Kidney (tissue), 14 donors: ENCODE measurements around the gene RBMS1. TPM values are rescaled to one million over a fixed set of nuclear protein-coding genes. Genes with fewer than 3 reads are reported as not detected.
A peak's percentile ranks its signal among the peaks of the same experiment; 100 is the strongest.

ENCODE experiments used
- DNase-seq, 5 donors: peaks; one replicate each; pipeline ENCODE4 v3.0.0-alpha.2; 2013 to 2020
- FAIRE-seq: peaks from 2 replicates; lab custom pipeline; 2012; peaks lifted over from hg19 to GRCh38; lab: Jason Lieb, UNC
- H3K27ac ChIP-seq, 2 donors: one replicate each; pipeline ENCODE4 v1.7.0; 2013; ENCODE audit warnings: low read depth in 2 of 2, low read length in 2 of 2, inconsistent platforms in 1 of 2
- H3K27me3 ChIP-seq: one replicate; pipeline ENCODE4 v1.7.1; 2013; ENCODE audit warnings: low read length, inconsistent platforms; ENCODE audit not compliant: control insufficient read depth, insufficient read depth
- H3K36me3 ChIP-seq, 3 donors: one replicate each; pipeline versions ENCODE4 v1.7.0 to v1.7.1; 2013; ENCODE audit warnings: low read length in 3 of 3, control low read depth in 1 of 3, inconsistent platforms in 1 of 3; ENCODE audit not compliant: insufficient read depth in 3 of 3, control insufficient read depth in 2 of 3
- H3K4me1 ChIP-seq, 3 donors: one replicate each; pipeline versions ENCODE4 v1.7.0 to v1.7.1; 2013; ENCODE audit warnings: low read length in 3 of 3, inconsistent platforms in 1 of 3, low read depth in 1 of 3; ENCODE audit not compliant: control insufficient read depth in 2 of 3, insufficient read depth in 2 of 3
- H3K4me3 ChIP-seq, 3 donors: one replicate each; pipeline versions ENCODE4 v1.7.0 to v1.8.1; 2013; ENCODE audit warnings: low read length in 3 of 3, control low read depth in 1 of 3, inconsistent platforms in 1 of 3
- H3K9ac ChIP-seq, 3 donors: one replicate each; pipeline versions ENCODE4 v1.7.0 to v1.7.1; 2013; ENCODE audit warnings: low read length in 3 of 3, control low read depth in 1 of 3, inconsistent platforms in 1 of 3
- H3K9me3 ChIP-seq, 3 donors: one replicate each; pipeline versions ENCODE4 v1.7.0 to v1.7.1; 2013; ENCODE audit warnings: low read length in 3 of 3, control low read depth in 1 of 3, inconsistent platforms in 1 of 3; ENCODE audit not compliant: control insufficient read depth in 2 of 3, insufficient read depth in 1 of 3
- CTCF ChIP-seq: IDR thresholded peaks from 3 replicates; pipeline ENCODE4 v1.5.1; 2012; ENCODE audit warnings: mild to moderate bottlenecking, moderate library complexity, borderline replicate concordance; ENCODE audit not compliant: insufficient read depth; ENCODE audit errors: extremely low read depth
- intact Hi-C: fragments of 100-400 bp; cut with DNase I; formaldehyde crosslinking; loops from one replicate; pipeline ENCODE4 v1.11.1; 2022
- polyA plus RNA-seq: library from polyadenylated mRNA; stranded (reverse); fragments of 350-450 nt; fragmentation: Illumina TruSeq; extraction: RNeasy Lipid Tissue Mini Kit (QIAGEN cat#74804); gene quantifications from one replicate; pipeline ENCODE4 v1.2.3, GENCODE V29; 2014; ENCODE audit warnings: low read depth, low replicate concordance; ENCODE audit not compliant: insufficient read depth
- total RNA-seq: library from RNA; stranded (reverse); fragmentation: NEBNext Ultra II Directional; extraction: Animal tissue kit (Norgen Biotek cat#: 25700); gene quantifications from one replicate; pipeline ENCODE4 v1.2.1, GENCODE V29; 2021
- donor health status: control.
- donor health status: control.
- donor health status: control.
- donor health status: control.
- donor health status: control.
- donor health status: DM: yes; HTN: yes; CAD: no.
- donor health status: Normal renal cell carcinoma (clear cell type).

Gene RBMS1
- total and polyA plus RNA-seq, 2 donors from 2014 or later = 25.6 to 94.8 TPM

GRCh38 chr2:160279813-160280465, 213.7 kb downstream of the RBMS1 start:
- peaks cover 0 to 9% (median 2%) of the 10 kb centered on the region in 3 donors for H3K4me1 ChIP-seq
- H3K27me3 ChIP-seq = no peaks in the 10 kb centered on the region
- DNase-seq (no peak), FAIRE-seq (no peak)
- no peak overlapping the region for H3K9ac ChIP-seq
- H3K4me3 ChIP-seq = no peak overlapping the region
- H3K27ac ChIP-seq = peak overlapping the region in 1 of 2 donors; percentile 8
- peaks cover 10 to 37% (median 21%) of the 10 kb centered on the region in 3 donors for H3K36me3 ChIP-seq
- intact Hi-C loops = no loop called here
- no peaks in the 10 kb centered on the region for H3K9me3 ChIP-seq
- TF ChIP-seq CTCF = no peak

GRCh38 chr2:160278879-160279177, 214.8 kb downstream of the RBMS1 start:
- Histone ChIP-seq H3K9me3 (no peaks in the 10 kb centered on the region), H3K27ac (no peak overlapping the region), H3K27me3 (no peaks in the 10 kb centered on the region), H3K4me1 (peaks cover 0 to 9% (median 2%) of the 10 kb centered on the region in 3 donors), H3K36me3 (peaks cover 10 to 28% (median 13%) of the 10 kb centered on the region in 3 donors), H3K9ac (no peak overlapping the region), H3K4me3 (no peak overlapping the region)
- peak; percentile 46 for FAIRE-seq
- intact Hi-C loops = no loop called here
- DNase-seq = peak in 1 of 5 donors; percentile 52
- TF ChIP-seq CTCF = peak; percentile 38

- Histone ChIP-seq H3K4me1 (peaks cover 0 to 9% (median 2%) of the 10 kb centered on the region in 3 donors), H3K4me3 (no peak overlapping the region), H3K9me3 (no peaks in the 10 kb centered on the region), H3K27ac (peak overlapping the region in 1 of 2 donors; percentile 48), H3K36me3 (peaks cover 10 to 26% (median 13%) of the 10 kb centered on the region in 3 donors), H3K9ac (no peak overlapping the region), H3K27me3 (no peaks in the 10 kb centered on the region)
- intact Hi-C loops = no loop called here
- FAIRE-seq (no peak), DNase-seq (no peak)
- TF ChIP-seq CTCF = no peak
These were observed 215.3 kb downstream of the RBMS1 start for GRCh38 chr2:160278101-160278878.
